K562 (cell line): Measurements from ENCODE around the gene NFIC. TPM values are rescaled to one million over a fixed set of nuclear protein-coding genes. Genes with fewer than 3 reads are reported as not detected.

Experiments used
- CBX8 ChIP-seq: fragments of 200-600 bp; sonication (generic); IDR thresholded peaks from 2 replicates; pipeline ENCODE4 v1.6.1; 2012; ENCODE audit warnings: borderline replicate concordance, mixed run types, low read depth, mild to moderate bottlenecking, moderate library complexity, mixed read lengths, low read length, control low read depth, inconsistent platforms; ENCODE audit not compliant: poor library complexity, severe bottlenecking; ENCODE audit errors: extremely low read depth
- FOXJ2 ChIP-seq: fragments of 200-800 bp; sonication (Bioruptor generic); IDR thresholded peaks from 2 replicates; pipeline ENCODE4 v1.6.1; 2016; ENCODE audit warnings: missing genetic modification characterization, missing compliant biosample characterization
- HDAC6 ChIP-seq: IDR thresholded peaks from 2 replicates; pipeline ENCODE4 v1.6.1; 2012; ENCODE audit warnings: low read depth, mild to moderate bottlenecking, control low read depth, inconsistent platforms, low read length, moderate library complexity
- ILF3 ChIP-seq: fragments of 450-650 bp; IDR thresholded peaks from 2 replicates; pipeline ENCODE4 v1.6.1; 2018; ENCODE audit warnings: antibody characterized with exemption, mild to moderate bottlenecking, moderate library complexity, borderline replicate concordance
- JUNB ChIP-seq: fragments of 450-650 bp; formaldehyde crosslinking; conservative IDR thresholded peaks from 2 replicates; pipeline ENCODE4 v1.4.0; 2020; ENCODE audit warnings: mild to moderate bottlenecking
- NCOA6 ChIP-seq: fragments of 450-650 bp; IDR thresholded peaks from 2 replicates; pipeline ENCODE4 v1.6.1; 2017; ENCODE audit warnings: mild to moderate bottlenecking
- NFE2 ChIP-seq: IDR thresholded peaks from 2 replicates; pipeline ENCODE4 v1.6.1; 2014; ENCODE audit warnings: antibody characterized with exemption, low read depth
- NKRF ChIP-seq: fragments of 450-650 bp; IDR thresholded peaks from 2 replicates; pipeline ENCODE4 v1.6.1; 2016; ENCODE audit warnings: borderline replicate concordance
- NR4A1 ChIP-seq, 2 experiments: fragments of 250-450 bp in 1 of 2; fragments of 450-650 bp in 1 of 2; sonication (Bioruptor Pico) in 1 of 2; IDR thresholded peaks; 2 replicates each; pipeline versions ENCODE4 v1.4.0 to v1.6.1; 2016 to 2020; ENCODE audit warnings: mild to moderate bottlenecking in 2 of 2, missing compliant biosample characterization in 1 of 2, missing genetic modification characterization in 1 of 2, moderate library complexity in 1 of 2
- POLR2AphosphoS5 ChIP-seq: IDR thresholded peaks from 2 replicates; pipeline ENCODE4 v1.6.1; 2011; ENCODE audit warnings: mild to moderate bottlenecking, low read depth, low read length, moderate library complexity; ENCODE audit not compliant: control insufficient read depth, insufficient read depth
- SAFB2 ChIP-seq: fragments of 200-400 bp; formaldehyde crosslinking; IDR thresholded peaks from 2 replicates; pipeline ENCODE4 v1.6.1; 2018; ENCODE audit warnings: borderline replicate concordance, low read length, low read depth, moderate library complexity; ENCODE audit not compliant: severe bottlenecking
- SRF ChIP-seq, 2 experiments: fragments of 250-450, 450-650 bp in 1 of 2; sonication (Bioruptor Pico) in 1 of 2; sonication (generic) in 1 of 2; formaldehyde crosslinking; IDR thresholded peaks; 2 replicates each; pipeline versions ENCODE4 v1.5.0 to v1.5.1; 2020 to 2022; ENCODE audit warnings: mild to moderate bottlenecking in 1 of 2, missing genetic modification reagents in 1 of 2
- TAF1 ChIP-seq: IDR thresholded peaks from 2 replicates; pipeline ENCODE4 v1.6.1; 2011; ENCODE audit warnings: mild to moderate bottlenecking, low read length, moderate library complexity; ENCODE audit not compliant: insufficient read depth, control insufficient read depth, severe bottlenecking; ENCODE audit errors: extremely low read depth
- XRCC5 ChIP-seq: fragments of 200-400 bp; formaldehyde crosslinking; IDR thresholded peaks from 2 replicates; pipeline ENCODE4 v1.6.1; 2017; ENCODE audit warnings: low read depth, mild to moderate bottlenecking, low read length
- ZBTB26 ChIP-seq: fragments of 450-650 bp; formaldehyde crosslinking; IDR thresholded peaks from 2 replicates; pipeline ENCODE4 v1.4.0; 2022; ENCODE audit warnings: missing genetic modification characterization
- ZNF12 ChIP-seq: sonication (generic); formaldehyde crosslinking; IDR thresholded peaks from 2 replicates; pipeline ENCODE4 v1.4.0; 2020; ENCODE audit warnings: mild to moderate bottlenecking, missing genetic modification reagents
- ZNF512 ChIP-seq: IDR thresholded peaks from 2 replicates; pipeline ENCODE4 v1.6.1; 2016; ENCODE audit warnings: missing genetic modification characterization, missing compliant biosample characterization
- ZNF551 ChIP-seq: fragments of 250-450 bp; sonication (Bioruptor Pico); IDR thresholded peaks from 2 replicates; pipeline ENCODE4 v1.5.0; 2021; ENCODE audit warnings: mild to moderate bottlenecking, moderate library complexity
- ZNF696 ChIP-seq: fragments of 250-450 bp; sonication (Bioruptor Pico); conservative IDR thresholded peaks from 2 replicates; pipeline ENCODE4 v1.4.0; 2020; ENCODE audit warnings: mild to moderate bottlenecking, moderate library complexity
- polyA plus RNA-seq, 8 experiments: library from polyadenylated mRNA; depleted of rRNA in 4 of 8; stranded (reverse) in 5 of 8; unstranded in 3 of 8; fragments of >200 nt; fragmentation: Nextera tagmentation in 2 of 8; fragmentation: Illumina TruSeq in 1 of 8; extraction: Ambion mirVana in 2 of 8; extraction: Trizol in 1 of 8; gene quantifications; 2 replicates each; pipeline versions ENCODE4 v1.2.1 to v1.2.3, GENCODE V29; 2011 to 2014; ENCODE audit warnings: inconsistent platforms in 1 of 8, missing spikeins in 1 of 8
- total RNA-seq, 7 experiments: library from RNA; depleted of rRNA in 6 of 7; stranded (reverse); fragments of >200 nt in 6 of 7; fragmentation: Illumina TruSeq in 2 of 7; extraction: Trizol in 2 of 7; gene quantifications; 2 replicates each; pipeline versions ENCODE4 v1.2.1 to v1.2.3, GENCODE V29; 2011 to 2021; ENCODE audit warnings: low replicate concordance in 1 of 7
- TF ChIP-seq, protein P1 (sequence below), 2 experiments: fragments of 250-450 bp in 1 of 2; fragments of 450-650 bp in 1 of 2; sonication (Bioruptor Pico) in 1 of 2; IDR thresholded peaks; 2 replicates each; pipeline versions ENCODE4 v1.6.1 to v1.8.0; 2016 to 2021; ENCODE audit warnings: mild to moderate bottlenecking in 2 of 2, moderate library complexity in 2 of 2, missing compliant biosample characterization in 1 of 2, missing genetic modification characterization in 1 of 2

The NFIC gene
- total and polyA plus RNA-seq, 9 of the 15 experiments (the other 6 are each of a cell fraction or from before 2014, with no cell fraction given), result 0.71 to 62.1 (median 6.9) TPM

GRCh38 chr19:3434630-3435553, 68.5 kb downstream of the NFIC start (continued):
- TF ChIP-seq ZNF512 (tag), result no peak
- TF ChIP-seq ILF3, result no peak
- TF ChIP-seq JUNB (CRISPR knock-in tag), result peak; percentile 83
- TF ChIP-seq ZBTB26 (CRISPR knock-in tag), result no peak
- TF ChIP-seq SAFB2, result no peak
- TF ChIP-seq NCOA6, result no peak
- 0 out of 2 replicates have a peak, but pooled peaks have one; percentile 59 for TF ChIP-seq HDAC6
- no peak for TF ChIP-seq CBX8
- peak; percentile 98; the same call in 1 of the 2 replicates for TF ChIP-seq NKRF
- TF ChIP-seq NFE2, result peak; percentile 57; the same call in 1 of the 2 replicates
- TF ChIP-seq ZNF12 (CRISPR knock-in tag), result no peak
- peak; percentile 84; the same call in 1 of the 2 replicates for TF ChIP-seq POLR2AphosphoS5
- no peak for TF ChIP-seq FOXJ2 (tag)
- TF ChIP-seq ZNF551 (CRISPR knock-in tag), result no peak
- TF ChIP-seq TAF1, result peak; percentile 78
- TF ChIP-seq, protein P1, sequence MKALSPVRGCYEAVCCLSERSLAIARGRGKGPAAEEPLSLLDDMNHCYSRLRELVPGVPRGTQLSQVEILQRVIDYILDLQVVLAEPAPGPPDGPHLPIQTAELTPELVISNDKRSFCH (CRISPR knock-in tag; IDR thresholded peaks at IDR 0.05), result no peak
- TF ChIP-seq, protein P1 (tag; IDR thresholded peaks at IDR 0.05), result peak; percentile 47; the same call in 1 of the 2 replicates
- TF ChIP-seq ZNF696 (CRISPR knock-in tag), result no peak
- TF ChIP-seq SRF (CRISPR knock-in tag; IDR thresholded peaks at IDR 0.05), result no peak
- TF ChIP-seq XRCC5, result peak; percentile 32
- no peak for TF ChIP-seq NR4A1 (CRISPR knock-in tag; IDR thresholded peaks at IDR 0.05)
- no peak for TF ChIP-seq NR4A1 (tag; IDR thresholded peaks at IDR 0.05)
